ENCODE results near the gene RTN4. TPM values are rescaled to one million over a fixed set of nuclear protein-coding genes. Genes with fewer than 3 reads are reported as not detected.

The RTN4 gene
- total and polyA plus RNA-seq, 2 experiments from 2014 or later = 218 to 221 TPM

DNA sequence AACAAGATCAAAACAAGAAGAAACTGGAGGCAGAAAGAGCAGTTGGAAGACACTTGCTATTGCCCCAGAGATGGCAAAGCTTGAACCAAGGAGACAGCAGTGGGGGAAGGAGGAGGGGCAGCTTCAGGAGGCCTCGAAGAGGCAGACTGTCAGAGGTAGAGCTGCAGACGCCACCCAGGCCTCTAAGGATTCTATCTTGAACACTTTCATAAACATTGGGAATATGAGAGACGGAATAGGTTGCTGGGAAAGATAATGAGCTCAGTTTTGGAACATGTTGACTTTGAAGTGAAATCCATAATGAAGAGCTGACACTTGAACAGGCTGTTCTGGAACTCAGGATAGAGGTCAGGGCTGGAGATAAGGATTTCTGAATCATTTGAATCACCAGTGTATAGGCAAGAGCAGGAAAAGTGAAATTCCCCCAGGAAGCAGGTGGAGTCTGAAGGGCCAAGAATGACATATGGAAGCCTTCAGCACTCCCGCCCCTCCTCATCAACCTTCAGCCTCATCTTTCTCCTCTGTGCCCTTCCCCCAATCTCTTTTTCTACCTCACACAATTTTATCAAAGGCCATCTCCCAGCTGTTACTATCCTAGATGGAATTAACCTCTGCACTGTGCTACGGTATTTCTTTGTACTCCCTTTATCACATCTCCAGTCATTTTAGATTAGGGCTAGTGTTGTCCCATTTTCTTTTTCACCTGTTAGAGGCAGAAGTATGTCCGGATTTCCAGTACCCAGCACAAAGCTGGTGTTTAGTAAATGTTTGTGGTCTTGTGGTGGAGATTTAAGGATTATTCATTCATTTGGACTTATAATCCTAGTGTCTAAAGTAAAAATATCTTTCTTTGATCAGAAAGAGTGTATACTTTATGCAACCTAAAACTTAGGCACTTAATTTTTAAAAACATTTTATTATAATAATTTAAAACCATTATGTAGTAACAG, 47.5 kb upstream of the RTN4 start:
- no peaks in the 10 kb centered on the region for H3K79me2 ChIP-seq (replicated peaks; ENCODE audit: insufficient read depth)
- ATAC-seq (peak; percentile 70), DNase-seq (ENCODE audit: low spot score) (no peak)
- Mint-ChIP-seq H3K27me3 (ENCODE audit: insufficient read depth, low read depth, poor library complexity) (no peaks in the 10 kb centered on the region), H3K4me3 (no peak overlapping the region), H3K4me1 (peaks cover 14% of the 10 kb centered on the region; the same call in 2 of the 3 replicates), H3K36me3 (ENCODE audit: low read depth) (no peaks in the 10 kb centered on the region), H3K9me3 (no peaks in the 10 kb centered on the region), H3K27ac (no peak overlapping the region)
- no peak overlapping the region for H3K4me2 ChIP-seq
- no peaks in the 10 kb centered on the region; the same call in 1 of the 2 replicates for H3K36me3 ChIP-seq (ENCODE audit: insufficient read depth)
- TF ChIP-seq, protein P1, sequence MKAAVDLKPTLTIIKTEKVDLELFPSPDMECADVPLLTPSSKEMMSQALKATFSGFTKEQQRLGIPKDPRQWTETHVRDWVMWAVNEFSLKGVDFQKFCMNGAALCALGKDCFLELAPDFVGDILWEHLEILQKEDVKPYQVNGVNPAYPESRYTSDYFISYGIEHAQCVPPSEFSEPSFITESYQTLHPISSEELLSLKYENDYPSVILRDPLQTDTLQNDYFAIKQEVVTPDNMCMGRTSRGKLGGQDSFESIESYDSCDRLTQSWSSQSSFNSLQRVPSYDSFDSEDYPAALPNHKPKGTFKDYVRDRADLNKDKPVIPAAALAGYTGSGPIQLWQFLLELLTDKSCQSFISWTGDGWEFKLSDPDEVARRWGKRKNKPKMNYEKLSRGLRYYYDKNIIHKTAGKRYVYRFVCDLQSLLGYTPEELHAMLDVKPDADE (IDR thresholded peaks at IDR 0.05) = no peak
- TF ChIP-seq ZNF114 (CRISPR knock-in tag; IDR thresholded peaks at IDR 0.05) (no peak), STAT1 (IDR thresholded peaks at IDR 0.05; ENCODE audit: unreplicated experiment) (no peak), NANOG (IDR thresholded peaks at IDR 0.05; ENCODE audit: borderline replicate concordance) (no peak), CREB1 (CRISPR knock-in tag; IDR thresholded peaks at IDR 0.05; ENCODE audit: low read depth) (no peak), JUNB (IDR thresholded peaks at IDR 0.05; ENCODE audit: unreplicated experiment) (no peak), ZNF331 (CRISPR knock-in tag; IDR thresholded peaks at IDR 0.05; ENCODE audit: low read depth) (no peak), EZH2phosphoT487 (IDR thresholded peaks at IDR 0.05; ENCODE audit: unreplicated experiment) (no peak)
- TF ChIP-seq, protein P2, sequence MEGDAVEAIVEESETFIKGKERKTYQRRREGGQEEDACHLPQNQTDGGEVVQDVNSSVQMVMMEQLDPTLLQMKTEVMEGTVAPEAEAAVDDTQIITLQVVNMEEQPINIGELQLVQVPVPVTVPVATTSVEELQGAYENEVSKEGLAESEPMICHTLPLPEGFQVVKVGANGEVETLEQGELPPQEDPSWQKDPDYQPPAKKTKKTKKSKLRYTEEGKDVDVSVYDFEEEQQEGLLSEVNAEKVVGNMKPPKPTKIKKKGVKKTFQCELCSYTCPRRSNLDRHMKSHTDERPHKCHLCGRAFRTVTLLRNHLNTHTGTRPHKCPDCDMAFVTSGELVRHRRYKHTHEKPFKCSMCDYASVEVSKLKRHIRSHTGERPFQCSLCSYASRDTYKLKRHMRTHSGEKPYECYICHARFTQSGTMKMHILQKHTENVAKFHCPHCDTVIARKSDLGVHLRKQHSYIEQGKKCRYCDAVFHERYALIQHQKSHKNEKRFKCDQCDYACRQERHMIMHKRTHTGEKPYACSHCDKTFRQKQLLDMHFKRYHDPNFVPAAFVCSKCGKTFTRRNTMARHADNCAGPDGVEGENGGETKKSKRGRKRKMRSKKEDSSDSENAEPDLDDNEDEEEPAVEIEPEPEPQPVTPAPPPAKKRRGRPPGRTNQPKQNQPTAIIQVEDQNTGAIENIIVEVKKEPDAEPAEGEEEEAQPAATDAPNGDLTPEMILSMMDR (conservative IDR thresholded peaks at IDR 0.05; ENCODE audit: low read depth in 2 of 2) = no peak
- TF ChIP-seq, protein P3, sequence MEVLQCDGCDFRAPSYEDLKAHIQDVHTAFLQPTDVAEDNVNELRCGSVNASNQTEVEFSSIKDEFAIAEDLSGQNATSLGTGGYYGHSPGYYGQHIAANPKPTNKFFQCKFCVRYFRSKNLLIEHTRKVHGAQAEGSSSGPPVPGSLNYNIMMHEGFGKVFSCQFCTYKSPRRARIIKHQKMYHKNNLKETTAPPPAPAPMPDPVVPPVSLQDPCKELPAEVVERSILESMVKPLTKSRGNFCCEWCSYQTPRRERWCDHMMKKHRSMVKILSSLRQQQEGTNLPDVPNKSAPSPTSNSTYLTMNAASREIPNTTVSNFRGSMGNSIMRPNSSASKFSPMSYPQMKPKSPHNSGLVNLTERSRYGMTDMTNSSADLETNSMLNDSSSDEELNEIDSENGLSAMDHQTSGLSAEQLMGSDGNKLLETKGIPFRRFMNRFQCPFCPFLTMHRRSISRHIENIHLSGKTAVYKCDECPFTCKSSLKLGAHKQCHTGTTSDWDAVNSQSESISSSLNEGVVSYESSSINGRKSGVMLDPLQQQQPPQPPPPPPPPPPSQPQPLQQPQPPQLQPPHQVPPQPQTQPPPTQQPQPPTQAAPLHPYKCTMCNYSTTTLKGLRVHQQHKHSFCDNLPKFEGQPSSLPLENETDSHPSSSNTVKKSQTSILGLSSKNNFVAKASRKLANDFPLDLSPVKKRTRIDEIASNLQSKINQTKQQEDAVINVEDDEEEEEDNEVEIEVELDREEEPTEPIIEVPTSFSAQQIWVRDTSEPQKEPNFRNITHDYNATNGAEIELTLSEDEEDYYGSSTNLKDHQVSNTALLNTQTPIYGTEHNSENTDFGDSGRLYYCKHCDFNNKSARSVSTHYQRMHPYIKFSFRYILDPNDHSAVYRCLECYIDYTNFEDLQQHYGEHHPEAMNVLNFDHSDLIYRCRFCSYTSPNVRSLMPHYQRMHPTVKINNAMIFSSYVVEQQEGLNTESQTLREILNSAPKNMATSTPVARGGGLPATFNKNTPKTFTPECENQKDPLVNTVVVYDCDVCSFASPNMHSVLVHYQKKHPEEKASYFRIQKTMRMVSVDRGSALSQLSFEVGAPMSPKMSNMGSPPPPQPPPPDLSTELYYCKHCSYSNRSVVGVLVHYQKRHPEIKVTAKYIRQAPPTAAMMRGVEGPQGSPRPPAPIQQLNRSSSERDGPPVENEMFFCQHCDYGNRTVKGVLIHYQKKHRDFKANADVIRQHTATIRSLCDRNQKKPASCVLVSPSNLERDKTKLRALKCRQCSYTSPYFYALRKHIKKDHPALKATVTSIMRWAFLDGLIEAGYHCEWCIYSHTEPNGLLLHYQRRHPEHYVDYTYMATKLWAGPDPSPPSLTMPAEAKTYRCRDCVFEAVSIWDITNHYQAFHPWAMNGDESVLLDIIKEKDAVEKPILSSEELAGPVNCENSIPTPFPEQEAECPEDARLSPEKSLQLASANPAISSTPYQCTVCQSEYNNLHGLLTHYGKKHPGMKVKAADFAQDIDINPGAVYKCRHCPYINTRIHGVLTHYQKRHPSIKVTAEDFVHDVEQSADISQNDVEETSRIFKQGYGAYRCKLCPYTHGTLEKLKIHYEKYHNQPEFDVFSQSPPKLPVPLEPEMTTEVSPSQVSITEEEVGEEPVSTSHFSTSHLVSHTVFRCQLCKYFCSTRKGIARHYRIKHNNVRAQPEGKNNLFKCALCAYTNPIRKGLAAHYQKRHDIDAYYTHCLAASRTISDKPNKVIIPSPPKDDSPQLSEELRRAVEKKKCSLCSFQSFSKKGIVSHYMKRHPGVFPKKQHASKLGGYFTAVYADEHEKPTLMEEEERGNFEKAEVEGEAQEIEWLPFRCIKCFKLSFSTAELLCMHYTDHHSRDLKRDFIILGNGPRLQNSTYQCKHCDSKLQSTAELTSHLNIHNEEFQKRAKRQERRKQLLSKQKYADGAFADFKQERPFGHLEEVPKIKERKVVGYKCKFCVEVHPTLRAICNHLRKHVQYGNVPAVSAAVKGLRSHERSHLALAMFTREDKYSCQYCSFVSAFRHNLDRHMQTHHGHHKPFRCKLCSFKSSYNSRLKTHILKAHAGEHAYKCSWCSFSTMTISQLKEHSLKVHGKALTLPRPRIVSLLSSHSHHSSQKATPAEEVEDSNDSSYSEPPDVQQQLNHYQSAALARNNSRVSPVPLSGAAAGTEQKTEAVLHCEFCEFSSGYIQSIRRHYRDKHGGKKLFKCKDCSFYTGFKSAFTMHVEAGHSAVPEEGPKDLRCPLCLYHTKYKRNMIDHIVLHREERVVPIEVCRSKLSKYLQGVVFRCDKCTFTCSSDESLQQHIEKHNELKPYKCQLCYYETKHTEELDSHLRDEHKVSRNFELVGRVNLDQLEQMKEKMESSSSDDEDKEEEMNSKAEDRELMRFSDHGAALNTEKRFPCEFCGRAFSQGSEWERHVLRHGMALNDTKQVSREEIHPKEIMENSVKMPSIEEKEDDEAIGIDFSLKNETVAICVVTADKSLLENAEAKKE (CRISPR knock-in tag; IDR thresholded peaks at IDR 0.05) = no peak
- TF ChIP-seq, protein P4, sequence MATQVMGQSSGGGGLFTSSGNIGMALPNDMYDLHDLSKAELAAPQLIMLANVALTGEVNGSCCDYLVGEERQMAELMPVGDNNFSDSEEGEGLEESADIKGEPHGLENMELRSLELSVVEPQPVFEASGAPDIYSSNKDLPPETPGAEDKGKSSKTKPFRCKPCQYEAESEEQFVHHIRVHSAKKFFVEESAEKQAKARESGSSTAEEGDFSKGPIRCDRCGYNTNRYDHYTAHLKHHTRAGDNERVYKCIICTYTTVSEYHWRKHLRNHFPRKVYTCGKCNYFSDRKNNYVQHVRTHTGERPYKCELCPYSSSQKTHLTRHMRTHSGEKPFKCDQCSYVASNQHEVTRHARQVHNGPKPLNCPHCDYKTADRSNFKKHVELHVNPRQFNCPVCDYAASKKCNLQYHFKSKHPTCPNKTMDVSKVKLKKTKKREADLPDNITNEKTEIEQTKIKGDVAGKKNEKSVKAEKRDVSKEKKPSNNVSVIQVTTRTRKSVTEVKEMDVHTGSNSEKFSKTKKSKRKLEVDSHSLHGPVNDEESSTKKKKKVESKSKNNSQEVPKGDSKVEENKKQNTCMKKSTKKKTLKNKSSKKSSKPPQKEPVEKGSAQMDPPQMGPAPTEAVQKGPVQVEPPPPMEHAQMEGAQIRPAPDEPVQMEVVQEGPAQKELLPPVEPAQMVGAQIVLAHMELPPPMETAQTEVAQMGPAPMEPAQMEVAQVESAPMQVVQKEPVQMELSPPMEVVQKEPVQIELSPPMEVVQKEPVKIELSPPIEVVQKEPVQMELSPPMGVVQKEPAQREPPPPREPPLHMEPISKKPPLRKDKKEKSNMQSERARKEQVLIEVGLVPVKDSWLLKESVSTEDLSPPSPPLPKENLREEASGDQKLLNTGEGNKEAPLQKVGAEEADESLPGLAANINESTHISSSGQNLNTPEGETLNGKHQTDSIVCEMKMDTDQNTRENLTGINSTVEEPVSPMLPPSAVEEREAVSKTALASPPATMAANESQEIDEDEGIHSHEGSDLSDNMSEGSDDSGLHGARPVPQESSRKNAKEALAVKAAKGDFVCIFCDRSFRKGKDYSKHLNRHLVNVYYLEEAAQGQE (IDR thresholded peaks at IDR 0.05; ENCODE audit: unreplicated experiment) = no peak
- H3K9me2 ChIP-seq (ENCODE audit: insufficient read depth) = no peaks in the 10 kb centered on the region
- no peaks in the 10 kb centered on the region for H3K27me3 ChIP-seq (ENCODE audit: insufficient read depth)
- no peaks in the 10 kb centered on the region for H4K20me1 ChIP-seq (replicated peaks; ENCODE audit: insufficient read depth)
- H3K27ac ChIP-seq (ENCODE audit: low read depth) = no peak overlapping the region
- H2AFZ ChIP-seq = peak overlapping the region; percentile 49; the same call in 1 of the 2 replicates
- H3K4me3 ChIP-seq = no peak overlapping the region
- H3K4me1 ChIP-seq (ENCODE audit: insufficient read depth) = peaks cover 15% of the 10 kb centered on the region
- no peaks in the 10 kb centered on the region for H3F3A ChIP-seq (replicated peaks; ENCODE audit: low read depth)

Measured in GM23338 (cell line).